Right lobe of liver (tissue), 6 donors: ENCODE data around the gene ABHD12. TPM values are rescaled to one million over a fixed set of nuclear protein-coding genes. Genes with fewer than 3 reads are reported as not detected.
A peak's percentile ranks its signal among the peaks of the same experiment; 100 is the strongest.

Experiments used
- ATAC-seq, 4 donors: fragments of 200-7000 bp; cut with Tn5 transposase; one replicate each; pipeline ENCODE4 v1.9.1; 2020; ENCODE audit warnings: mild to moderate bottlenecking in 4 of 4, moderate library complexity in 4 of 4
- DNase-seq, 3 donors: peaks; one replicate each; pipeline ENCODE4 v3.0.0-alpha.2; 2020
- H3K27ac ChIP-seq, 3 donors: fragments of 200-600 bp; one replicate each; pipeline ENCODE4 v1.8.0; 2022
- H3K27me3 ChIP-seq, 2 donors: fragments of 200-600 bp; one replicate each; pipeline ENCODE4 v1.8.0; 2022
- H3K36me3 ChIP-seq, 4 donors: fragments of 200-600 bp; sonication (generic) in 1 of 4; one replicate each; pipeline versions ENCODE4 v1.5.1 to v1.8.0; 2017 to 2022; ENCODE audit warnings: control low read depth in 1 of 4
- H3K4me1 ChIP-seq, 4 donors: fragments of 200-600 bp; sonication (generic) in 1 of 4; one replicate each; pipeline versions ENCODE4 v1.5.1 to v1.8.0; 2017 to 2022; ENCODE audit warnings: control low read depth in 1 of 4
- H3K4me3 ChIP-seq, 3 donors: fragments of 200-600 bp; one replicate each; pipeline ENCODE4 v1.8.0; 2022
- H3K9me3 ChIP-seq, 4 donors: fragments of 200-600 bp; sonication (generic) in 1 of 4; one replicate each; pipeline versions ENCODE4 v1.5.1 to v1.8.0; 2017 to 2022; ENCODE audit warnings: control low read depth in 1 of 4
- CTCF ChIP-seq, 4 donors: fragments of 200-600 bp in 3 of 4; fragments of 450-650 bp in 1 of 4; IDR thresholded peaks; one replicate each; pipeline versions ENCODE4 v1.5.1 to v1.8.0; 2016 to 2022; ENCODE audit warnings: antibody characterized with exemption in 4 of 4, mild to moderate bottlenecking in 2 of 4
- POLR2A ChIP-seq: fragments of 450-650 bp; IDR thresholded peaks from one replicate; pipeline ENCODE4 v1.6.1; 2017; ENCODE audit warnings: antibody characterized with exemption, mild to moderate bottlenecking
- WGBS: methylation state at CpG from one replicate; pipeline ENCODE4 v1.1.6; 2018; ENCODE audit warnings: low coverage, low lambda C conversion rate; ENCODE audit not compliant: insufficient coverage; ENCODE audit errors: missing lambda C conversion rate; 5-methylcytosine and 5-hydroxymethylcytosine counted together
- intact Hi-C, 2 donors: fragments of 100-400 bp; cut with DNase I; formaldehyde crosslinking; loops; one replicate each; pipeline versions ENCODE4 v1.11.2 to v1.14.1; 2022
- total RNA-seq, 6 experiments: library from RNA; depleted of rRNA in 2 of 6; stranded (reverse); fragments of >200 nt in 2 of 6; fragmentation: NEBNext Ultra II Directional in 3 of 6; extraction: Animal tissue kit (Norgen Biotek cat#: 25700) in 3 of 6; gene quantifications; one replicate each; pipeline versions ENCODE4 v1.1.0 to v1.2.4, GENCODE V29; 2016 to 2023
- donor health status: DM: no; HTN: yes; CAD: no.
- donor health status: DM: no; HTN: no; CAD: no.
- donor health status: DM: no; HTN: no; CAD: no.
- donor health status: DM: no; HTN: yes; CAD: no.
- donor health status: DM: no; HTN: yes; CAD: no.

ABHD12 gene
- total RNA-seq, 6 experiments from 2014 or later = 16.1 to 23.6 (median 18.7) TPM

GRCh38 chr20:25273541-25274358, 116.9 kb downstream of the ABHD12 start:
- Histone ChIP-seq H3K36me3 (peaks cover 0 to 5% (median 0%) of the 10 kb centered on the region in 4 donors), H3K27me3 (no peaks in the 10 kb centered on the region), H3K27ac (no peak overlapping the region), H3K4me3 (no peak overlapping the region), H3K4me1 (no peaks in the 10 kb centered on the region), H3K9me3 (no peaks in the 10 kb centered on the region)
- 93% methylated on average over 15 of the region's 20 CpGs for WGBS
- DNase-seq = peak in 1 of 3 donors; percentile 29
- intact Hi-C loops = loop anchor here in 1 of 2 donors (10.0 kb wide), 1 partner anchor 79 kb away; the partner anchor contains the start of gene ENTPD6
- ATAC-seq = no peak
- TF ChIP-seq POLR2A = no peak
- no peak for TF ChIP-seq CTCF (IDR thresholded peaks at IDR 0.05)

- intact Hi-C loops = loop anchor here in 1 of 2 donors (10.0 kb wide), 1 partner anchor 78 kb away; the partner anchor contains the start of gene ENTPD6
- no peaks in the 10 kb centered on the region for H3K4me1 ChIP-seq
- TF ChIP-seq POLR2A (no peak), CTCF (IDR thresholded peaks at IDR 0.05) (no peak)
- ATAC-seq = no peak
- DNase-seq = peak in 2 of 3 donors; percentile 11 to 30
- H3K27me3 ChIP-seq = no peaks in the 10 kb centered on the region
- WGBS = 94% methylated on average over 3 of the region's 10 CpGs
- no peak overlapping the region for H3K4me3 ChIP-seq
- peaks cover 0 to 5% (median 0%) of the 10 kb centered on the region in 4 donors for H3K36me3 ChIP-seq
- no peaks in the 10 kb centered on the region for H3K9me3 ChIP-seq
- no peak overlapping the region for H3K27ac ChIP-seq
Observed at GRCh38 chr20:25273046-25273445, 117.6 kb downstream of the ABHD12 start.

- 84% methylated on average over 10 of the region's 19 CpGs for WGBS
- TF ChIP-seq CTCF (IDR thresholded peaks at IDR 0.05) (no peak), POLR2A (no peak)
- H3K36me3 ChIP-seq = peaks cover 0 to 5% (median 0%) of the 10 kb centered on the region in 4 donors
- no peaks in the 10 kb centered on the region for H3K4me1 ChIP-seq
- no peaks in the 10 kb centered on the region for H3K9me3 ChIP-seq
- peak in 1 of 3 donors; percentile 16 for DNase-seq
- no peak for ATAC-seq
- no peaks in the 10 kb centered on the region for H3K27me3 ChIP-seq
- H3K4me3 ChIP-seq = no peak overlapping the region
- H3K27ac ChIP-seq = no peak overlapping the region
- intact Hi-C loops = loop anchor here in 1 of 2 donors (10.0 kb wide), 1 partner anchor 78 kb away; the partner anchor contains the start of gene ENTPD6
Observed at GRCh38 chr20:25272223-25273000, 118.2 kb downstream of the ABHD12 start.

GRCh38 chr20:25271486-25272222, 119.0 kb downstream of the ABHD12 start:
- Histone ChIP-seq H3K27ac (no peak overlapping the region), H3K4me1 (no peaks in the 10 kb centered on the region), H3K4me3 (no peak overlapping the region), H3K36me3 (peaks cover 0 to 5% (median 0%) of the 10 kb centered on the region in 4 donors), H3K9me3 (no peaks in the 10 kb centered on the region), H3K27me3 (no peaks in the 10 kb centered on the region)
- 100% methylated on average over 1 of the region's 13 CpGs for WGBS
- intact Hi-C loops = loop anchor here in 1 of 2 donors (10.0 kb wide), 1 partner anchor 77 kb away; the partner anchor contains the start of gene ENTPD6
- ATAC-seq (no peak), DNase-seq (peak; percentile 8 to 33 (median 19))
- TF ChIP-seq POLR2A (no peak), CTCF (IDR thresholded peaks at IDR 0.05) (no peak)
